ENCODE measurements around the gene FBXO28.

DNA sequence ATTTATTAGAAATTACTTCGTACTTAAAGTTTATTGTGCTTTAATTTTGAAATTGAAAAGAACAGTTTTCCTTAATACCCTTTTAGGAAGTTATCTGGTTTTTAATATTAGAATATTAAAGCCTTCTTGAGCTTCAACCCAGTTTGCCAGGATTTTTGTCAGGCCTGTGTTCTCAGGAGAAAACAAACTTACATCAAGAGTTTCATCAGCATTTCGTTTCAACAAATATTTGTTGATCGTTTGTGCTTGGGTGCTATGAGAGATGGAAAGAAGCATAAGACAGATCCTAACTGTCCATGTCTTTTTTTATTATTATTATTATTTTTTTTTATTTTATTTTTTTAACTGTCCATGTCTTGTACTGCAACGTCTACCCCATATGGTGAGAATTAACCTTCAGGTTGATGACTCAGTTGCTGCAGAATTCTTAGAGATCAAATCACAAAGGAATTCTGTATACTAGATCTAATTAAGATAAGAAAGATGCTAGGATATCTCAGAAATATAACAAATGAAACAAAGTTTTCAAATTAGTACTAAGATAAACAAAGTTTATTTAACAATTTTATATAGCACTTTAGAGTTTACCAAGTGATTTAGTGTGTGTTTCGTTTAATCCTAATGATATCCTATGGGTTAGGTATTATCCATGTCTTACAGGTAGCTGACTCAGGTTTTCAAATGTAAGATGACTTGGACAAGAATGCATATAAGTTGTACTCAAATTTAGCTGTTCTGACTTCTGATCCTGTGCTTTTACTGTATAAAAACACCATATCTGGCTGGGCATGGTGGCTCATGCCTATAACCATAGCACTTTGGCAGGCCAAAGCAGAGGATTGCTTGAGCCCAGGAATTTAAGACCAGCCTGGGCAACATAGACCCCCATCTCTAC lies 14.3 kb downstream of the FBXO28 start:
- TF ChIP-seq, protein P1, sequence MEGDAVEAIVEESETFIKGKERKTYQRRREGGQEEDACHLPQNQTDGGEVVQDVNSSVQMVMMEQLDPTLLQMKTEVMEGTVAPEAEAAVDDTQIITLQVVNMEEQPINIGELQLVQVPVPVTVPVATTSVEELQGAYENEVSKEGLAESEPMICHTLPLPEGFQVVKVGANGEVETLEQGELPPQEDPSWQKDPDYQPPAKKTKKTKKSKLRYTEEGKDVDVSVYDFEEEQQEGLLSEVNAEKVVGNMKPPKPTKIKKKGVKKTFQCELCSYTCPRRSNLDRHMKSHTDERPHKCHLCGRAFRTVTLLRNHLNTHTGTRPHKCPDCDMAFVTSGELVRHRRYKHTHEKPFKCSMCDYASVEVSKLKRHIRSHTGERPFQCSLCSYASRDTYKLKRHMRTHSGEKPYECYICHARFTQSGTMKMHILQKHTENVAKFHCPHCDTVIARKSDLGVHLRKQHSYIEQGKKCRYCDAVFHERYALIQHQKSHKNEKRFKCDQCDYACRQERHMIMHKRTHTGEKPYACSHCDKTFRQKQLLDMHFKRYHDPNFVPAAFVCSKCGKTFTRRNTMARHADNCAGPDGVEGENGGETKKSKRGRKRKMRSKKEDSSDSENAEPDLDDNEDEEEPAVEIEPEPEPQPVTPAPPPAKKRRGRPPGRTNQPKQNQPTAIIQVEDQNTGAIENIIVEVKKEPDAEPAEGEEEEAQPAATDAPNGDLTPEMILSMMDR (conservative IDR thresholded peaks at IDR 0.05; ENCODE audit: low read depth, low read length): no peak
- TF ChIP-seq EZH2 (IDR thresholded peaks at IDR 0.05; ENCODE audit: borderline replicate concordance, low read depth, low read length, poor library complexity, severe bottlenecking): no peak
